Measurements from ENCODE around the gene PRG2.

The PRG2 gene

GRCh38 chr11:57397394-57397990 is 7.0 kb upstream of the PRG2 start:
- no peak for FAIRE-seq
- DNase-seq (ENCODE audit: low spot score) = no peak

- DNase-seq (ENCODE audit: low spot score) = no peak
- FAIRE-seq = no peak
These were observed 6.3 kb upstream of the PRG2 start for GRCh38 chr11:57396744-57397143.

GRCh38 chr11:57395905-57396623 is 5.6 kb upstream of the PRG2 start:
- DNase-seq (ENCODE audit: low spot score) = no peak
- FAIRE-seq = no peak

- DNase-seq (ENCODE audit: low spot score) = no peak
These were observed 3.9 kb upstream of the PRG2 start for GRCh38 chr11:57394203-57394965.

GRCh38 chr11:57392763-57393105 is 2.3 kb upstream of the PRG2 start:
- DNase-seq (ENCODE audit: low spot score) (no peak), FAIRE-seq (no peak)

More at GRCh38 chr11:57394203-57394965, 3.9 kb upstream of the PRG2 start:
- no peak for FAIRE-seq

GRCh38 chr11:57392066-57392762 is 1.8 kb upstream of the PRG2 start:
- no peak for DNase-seq (ENCODE audit: low spot score)
- no peak for FAIRE-seq

GRCh38 chr11:57391539-57391938 is 1.1 kb upstream of the PRG2 start:
- DNase-seq (ENCODE audit: low spot score) = no peak
- FAIRE-seq = no peak

- no peak for DNase-seq (ENCODE audit: low spot score)
- no peak for FAIRE-seq
These were observed 661 bp upstream of the PRG2 start for GRCh38 chr11:57391111-57391510.

GRCh38 chr11:57387289-57388030 is 3.0 kb downstream of the PRG2 start:
- no peak for FAIRE-seq

GRCh38 chr11:57386178-57386940 is 4.1 kb downstream of the PRG2 start:
- DNase-seq (ENCODE audit: low spot score) (no peak), FAIRE-seq (no peak)

More at GRCh38 chr11:57387289-57388030, 3.0 kb downstream of the PRG2 start:
- DNase-seq (ENCODE audit: low spot score) = no peak

GRCh38 chr11:57380975-57381374 is 9.5 kb downstream of the PRG2 start, which contains the start of gene PRG3:
PRG3 (minus strand) TSS chr11:57381150; CDS start chr11:57380708, 442 bp downstream.
- no peak for DNase-seq (ENCODE audit: low spot score)
- no peak for FAIRE-seq

- FAIRE-seq = no peak
These were observed 10.7 kb downstream of the PRG2 start for GRCh38 chr11:57379732-57380131.

GRCh38 chr11:57378186-57378585 is 12.3 kb downstream of the PRG2 start:
- DNase-seq (ENCODE audit: low spot score) (no peak), FAIRE-seq (no peak)

More at GRCh38 chr11:57379732-57380131, 10.7 kb downstream of the PRG2 start:
- DNase-seq (ENCODE audit: low spot score) = no peak

- DNase-seq (ENCODE audit: low spot score) (no peak), FAIRE-seq (no peak)
These were observed 13.3 kb downstream of the PRG2 start for GRCh38 chr11:57377107-57377506.

- no peak for FAIRE-seq
- no peak for DNase-seq (ENCODE audit: low spot score)
These were observed 14.1 kb downstream of the PRG2 start for GRCh38 chr11:57376095-57377090.

- no peak for FAIRE-seq
These were observed 15.0 kb downstream of the PRG2 start for GRCh38 chr11:57375490-57375889.

GRCh38 chr11:57374966-57375365 is 15.5 kb downstream of the PRG2 start:
- no peak for DNase-seq (ENCODE audit: low spot score)
- FAIRE-seq = no peak

More at GRCh38 chr11:57375490-57375889, 15.0 kb downstream of the PRG2 start:
- DNase-seq (ENCODE audit: low spot score) = no peak

- DNase-seq (ENCODE audit: low spot score) (no peak), FAIRE-seq (no peak)
These were observed 17.3 kb downstream of the PRG2 start for GRCh38 chr11:57373146-57373545.

GRCh38 chr11:57370941-57371340 is 19.5 kb downstream of the PRG2 start:
- no peak for DNase-seq (ENCODE audit: low spot score)
- no peak for FAIRE-seq

Measured in RCC 7860 (cell line).